ENCODE measurements around the gene CTNNB1.
A peak's percentile ranks its signal among the peaks of the same experiment; 100 is the strongest.

CTNNB1 gene

GRCh38 chr3:41244620-41245336 is 45.5 kb downstream of the CTNNB1 start:
- Mint-ChIP-seq H3K27ac (peak overlapping the region; percentile 13), H3K4me3 (no peak overlapping the region), H3K9me3 (no peaks in the 10 kb centered on the region), H3K36me3 (ENCODE audit: low read depth) (peaks cover 42% of the 10 kb centered on the region), H3K27me3 (no peaks in the 10 kb centered on the region), H3K4me1 (ENCODE audit: low read depth) (peaks cover 1% of the 10 kb centered on the region)
- no peak for DNase-seq

- Mint-ChIP-seq H3K27ac (no peak overlapping the region), H3K9me3 (no peaks in the 10 kb centered on the region), H3K4me3 (no peak overlapping the region), H3K36me3 (ENCODE audit: low read depth) (peaks cover 19% of the 10 kb centered on the region), H3K4me1 (ENCODE audit: low read depth) (no peaks in the 10 kb centered on the region), H3K27me3 (no peaks in the 10 kb centered on the region)
- no peak for DNase-seq
Observed at GRCh38 chr3:41247055-41248004, 48.0 kb downstream of the CTNNB1 start.

GRCh38 chr3:41248525-41248924 is 49.2 kb downstream of the CTNNB1 start:
- no peaks in the 10 kb centered on the region for H3K27me3 Mint-ChIP-seq
- no peak overlapping the region for H3K27ac Mint-ChIP-seq
- H3K36me3 Mint-ChIP-seq (ENCODE audit: low read depth) = peaks cover 13% of the 10 kb centered on the region
- DNase-seq = no peak
- no peak overlapping the region for H3K4me3 Mint-ChIP-seq
- no peaks in the 10 kb centered on the region for H3K9me3 Mint-ChIP-seq
- H3K4me1 Mint-ChIP-seq (ENCODE audit: low read depth) = no peaks in the 10 kb centered on the region

GRCh38 chr3:41249318-41249717 is 50.0 kb downstream of the CTNNB1 start:
- H3K9me3 Mint-ChIP-seq = no peaks in the 10 kb centered on the region
- peaks cover 8% of the 10 kb centered on the region for H3K36me3 Mint-ChIP-seq (ENCODE audit: low read depth)
- H3K4me1 Mint-ChIP-seq (ENCODE audit: low read depth) = no peaks in the 10 kb centered on the region
- H3K4me3 Mint-ChIP-seq = no peak overlapping the region
- H3K27me3 Mint-ChIP-seq = no peaks in the 10 kb centered on the region
- H3K27ac Mint-ChIP-seq = no peak overlapping the region
- no peak for DNase-seq

GRCh38 chr3:41250825-41251224 is 51.5 kb downstream of the CTNNB1 start:
- no peak for DNase-seq
- Mint-ChIP-seq H3K27ac (no peak overlapping the region), H3K4me3 (no peak overlapping the region), H3K27me3 (no peaks in the 10 kb centered on the region), H3K4me1 (ENCODE audit: low read depth) (no peaks in the 10 kb centered on the region), H3K9me3 (no peaks in the 10 kb centered on the region), H3K36me3 (ENCODE audit: low read depth) (no peaks in the 10 kb centered on the region)

GRCh38 chr3:41251593-41251992 is 52.3 kb downstream of the CTNNB1 start:
- Mint-ChIP-seq H3K36me3 (ENCODE audit: low read depth) (no peaks in the 10 kb centered on the region), H3K4me3 (no peak overlapping the region), H3K27ac (no peak overlapping the region), H3K9me3 (no peaks in the 10 kb centered on the region), H3K27me3 (no peaks in the 10 kb centered on the region), H3K4me1 (ENCODE audit: low read depth) (no peaks in the 10 kb centered on the region)
- no peak for DNase-seq

- DNase-seq = no peak
- H3K9me3 Mint-ChIP-seq = no peaks in the 10 kb centered on the region
- H3K27me3 Mint-ChIP-seq = no peaks in the 10 kb centered on the region
- no peak overlapping the region for H3K4me3 Mint-ChIP-seq
- no peaks in the 10 kb centered on the region for H3K4me1 Mint-ChIP-seq (ENCODE audit: low read depth)
- no peaks in the 10 kb centered on the region for H3K36me3 Mint-ChIP-seq (ENCODE audit: low read depth)
- no peak overlapping the region for H3K27ac Mint-ChIP-seq
Observed at GRCh38 chr3:41258239-41258800, 59.0 kb downstream of the CTNNB1 start.

- Mint-ChIP-seq H3K4me3 (no peak overlapping the region), H3K9me3 (no peaks in the 10 kb centered on the region), H3K36me3 (ENCODE audit: low read depth) (no peaks in the 10 kb centered on the region), H3K27me3 (no peaks in the 10 kb centered on the region), H3K4me1 (ENCODE audit: low read depth) (no peaks in the 10 kb centered on the region), H3K27ac (no peak overlapping the region)
- DNase-seq = no peak
Observed at GRCh38 chr3:41259449-41260062, 60.3 kb downstream of the CTNNB1 start.

GRCh38 chr3:41260063-41260450 is 60.8 kb downstream of the CTNNB1 start:
- no peaks in the 10 kb centered on the region for H3K4me1 Mint-ChIP-seq (ENCODE audit: low read depth)
- no peaks in the 10 kb centered on the region for H3K36me3 Mint-ChIP-seq (ENCODE audit: low read depth)
- H3K4me3 Mint-ChIP-seq = no peak overlapping the region
- DNase-seq = no peak
- H3K27me3 Mint-ChIP-seq = no peaks in the 10 kb centered on the region
- H3K27ac Mint-ChIP-seq = no peak overlapping the region
- no peaks in the 10 kb centered on the region for H3K9me3 Mint-ChIP-seq

GRCh38 chr3:41265011-41265545 is 65.8 kb downstream of the CTNNB1 start:
- H3K27ac Mint-ChIP-seq = no peak overlapping the region
- H3K4me3 Mint-ChIP-seq = no peak overlapping the region
- no peaks in the 10 kb centered on the region for H3K27me3 Mint-ChIP-seq
- H3K9me3 Mint-ChIP-seq = no peaks in the 10 kb centered on the region
- no peaks in the 10 kb centered on the region for H3K36me3 Mint-ChIP-seq (ENCODE audit: low read depth)
- no peaks in the 10 kb centered on the region for H3K4me1 Mint-ChIP-seq (ENCODE audit: low read depth)
- no peak for DNase-seq

GRCh38 chr3:41265823-41266273 is 66.5 kb downstream of the CTNNB1 start:
- Mint-ChIP-seq H3K27ac (no peak overlapping the region), H3K36me3 (ENCODE audit: low read depth) (no peaks in the 10 kb centered on the region), H3K4me1 (ENCODE audit: low read depth) (no peaks in the 10 kb centered on the region), H3K9me3 (no peaks in the 10 kb centered on the region), H3K4me3 (no peak overlapping the region), H3K27me3 (no peaks in the 10 kb centered on the region)
- no peak for DNase-seq

- DNase-seq = no peak
- Mint-ChIP-seq H3K36me3 (ENCODE audit: low read depth) (peaks cover 6% of the 10 kb centered on the region), H3K27ac (no peak overlapping the region), H3K9me3 (peaks cover 6% of the 10 kb centered on the region), H3K4me1 (ENCODE audit: low read depth) (no peaks in the 10 kb centered on the region), H3K27me3 (no peaks in the 10 kb centered on the region), H3K4me3 (no peak overlapping the region)
Observed at GRCh38 chr3:41267975-41268640, 68.8 kb downstream of the CTNNB1 start.

- peaks cover 11% of the 10 kb centered on the region for H3K36me3 Mint-ChIP-seq (ENCODE audit: low read depth)
- peaks cover 6% of the 10 kb centered on the region for H3K9me3 Mint-ChIP-seq
- no peak for DNase-seq
- no peak overlapping the region for H3K4me3 Mint-ChIP-seq
- no peak overlapping the region for H3K27ac Mint-ChIP-seq
- no peaks in the 10 kb centered on the region for H3K4me1 Mint-ChIP-seq (ENCODE audit: low read depth)
- no peaks in the 10 kb centered on the region for H3K27me3 Mint-ChIP-seq
Observed at GRCh38 chr3:41272667-41273066, 73.4 kb downstream of the CTNNB1 start.
